ENCODE results near the gene CERS2. TPM values are rescaled to one million over a fixed set of nuclear protein-coding genes. Genes with fewer than 3 reads are reported as not detected.

CERS2 gene
- total RNA-seq, 1 donor from 2014 or later, result 223 TPM

- Mint-ChIP-seq H3K9me3 (ENCODE audit: low read depth) (no peaks in the 10 kb centered on the region), H3K4me1 (ENCODE audit: low read depth) (peaks cover 61% of the 10 kb centered on the region), H3K36me3 (ENCODE audit: low read depth) (peaks cover 8% of the 10 kb centered on the region), H3K27me3 (ENCODE audit: low read depth) (no peaks in the 10 kb centered on the region), H3K4me3 (ENCODE audit: unreplicated experiment) (peak within 1 kb of the TSS; percentile 96), H3K27ac (ENCODE audit: unreplicated experiment) (peak within 1 kb of the TSS; percentile 96)
- peak; percentile 74 for TF ChIP-seq CTCF (IDR thresholded peaks at IDR 0.05)
- DNase-seq (ENCODE audit: low spot score), result no peak
These were observed 31.9 kb upstream of the CERS2 start, which contains the start of gene MINDY1 for GRCh38 chr1:151006327-151007052. TSS of gene MINDY1 (minus strand) at chr1:151006902. CDS start at chr1:151002617, 4,285 bp downstream.

DNA sequence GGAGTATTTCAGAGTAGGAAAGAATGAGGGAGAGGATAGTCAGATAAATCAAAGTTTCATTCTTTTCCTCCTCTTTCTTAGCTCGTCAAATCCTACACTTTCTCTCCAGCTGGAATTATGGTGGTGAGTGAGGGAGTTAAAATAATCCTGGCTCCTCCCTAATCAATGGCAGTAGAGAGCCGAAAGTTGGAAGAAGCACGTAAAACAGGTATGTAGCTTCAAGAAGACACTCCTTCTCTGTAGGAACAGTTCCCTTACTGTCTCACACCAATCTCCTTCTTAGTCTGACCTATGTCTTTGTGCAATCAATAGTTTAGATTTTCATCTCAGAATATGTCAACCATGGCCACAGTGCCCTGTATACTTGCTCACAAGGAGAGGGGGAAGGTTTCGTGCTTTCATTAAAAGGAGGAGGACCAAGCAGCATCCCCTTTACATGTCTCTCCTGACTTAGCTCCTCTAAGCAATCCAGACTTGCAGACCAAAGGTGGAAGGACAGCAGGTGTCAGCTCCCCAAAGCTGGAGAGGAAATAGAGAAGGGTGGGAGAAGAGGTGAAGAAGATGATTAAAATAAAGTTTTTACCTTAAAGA is 31.2 kb upstream of the CERS2 start:
- no peaks in the 10 kb centered on the region for H3K9me3 Mint-ChIP-seq (ENCODE audit: low read depth)
- no peaks in the 10 kb centered on the region for H3K27me3 Mint-ChIP-seq (ENCODE audit: low read depth)
- H3K4me1 Mint-ChIP-seq (ENCODE audit: low read depth), result peaks cover 55% of the 10 kb centered on the region
- DNase-seq (ENCODE audit: low spot score), result no peak
- no peak for TF ChIP-seq CTCF (IDR thresholded peaks at IDR 0.05)
- peak overlapping the region; percentile 96 for H3K27ac Mint-ChIP-seq (ENCODE audit: unreplicated experiment)
- H3K4me3 Mint-ChIP-seq (ENCODE audit: unreplicated experiment), result peak overlapping the region; percentile 96
- peaks cover 10% of the 10 kb centered on the region for H3K36me3 Mint-ChIP-seq (ENCODE audit: low read depth)

DNA sequence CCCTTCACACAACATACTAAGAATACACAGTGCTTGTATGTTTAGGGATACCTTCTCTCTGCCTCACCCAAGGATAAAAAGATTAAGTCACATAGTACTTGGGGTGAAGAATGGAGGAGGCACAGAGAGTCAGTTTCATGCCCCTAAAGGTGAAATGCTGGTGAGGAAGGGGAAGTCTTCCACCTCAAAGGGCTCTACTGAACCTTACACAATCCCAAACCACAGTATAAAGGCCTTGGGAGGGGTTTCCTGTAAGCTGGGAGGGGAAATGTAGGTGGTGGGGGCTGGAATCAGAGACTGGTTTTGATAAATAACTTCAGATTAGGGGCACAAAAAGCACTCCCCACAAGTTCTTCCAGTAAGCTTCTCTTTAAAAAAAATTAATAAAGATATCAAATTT is 28.5 kb upstream of the CERS2 start:
- Mint-ChIP-seq H3K9me3 (ENCODE audit: low read depth) (no peaks in the 10 kb centered on the region), H3K36me3 (ENCODE audit: low read depth) (peaks cover 10% of the 10 kb centered on the region), H3K4me1 (ENCODE audit: low read depth) (peaks cover 46% of the 10 kb centered on the region), H3K27ac (ENCODE audit: unreplicated experiment) (no peak overlapping the region), H3K27me3 (ENCODE audit: low read depth) (no peaks in the 10 kb centered on the region), H3K4me3 (ENCODE audit: unreplicated experiment) (no peak overlapping the region)
- DNase-seq (ENCODE audit: low spot score), result no peak
- no peak for TF ChIP-seq CTCF (IDR thresholded peaks at IDR 0.05)

DNA sequence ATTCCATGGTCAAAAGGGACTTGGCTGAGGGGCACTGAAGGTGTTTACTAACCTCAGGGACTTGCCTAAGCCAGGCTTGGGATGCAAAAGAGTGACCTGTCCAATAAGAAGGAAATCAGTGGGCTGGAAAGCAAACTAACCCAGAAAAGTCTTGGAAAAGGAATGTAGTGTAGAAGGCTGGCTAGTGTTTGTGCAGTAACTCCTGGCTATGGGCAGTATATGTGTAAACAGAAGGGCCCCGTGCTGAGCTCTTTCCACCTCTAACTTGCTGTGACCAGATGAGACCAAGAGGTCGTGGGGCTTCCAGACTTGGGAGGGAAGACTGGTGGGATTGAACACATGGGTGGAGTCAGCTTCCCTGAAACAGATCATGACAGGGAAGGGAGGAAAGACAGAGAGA is 28.0 kb upstream of the CERS2 start:
- DNase-seq (ENCODE audit: low spot score), result no peak
- no peak for TF ChIP-seq CTCF (IDR thresholded peaks at IDR 0.05)
- Mint-ChIP-seq H3K9me3 (ENCODE audit: low read depth) (no peaks in the 10 kb centered on the region), H3K36me3 (ENCODE audit: low read depth) (peaks cover 10% of the 10 kb centered on the region), H3K27ac (ENCODE audit: unreplicated experiment) (no peak overlapping the region), H3K4me1 (ENCODE audit: low read depth) (peaks cover 41% of the 10 kb centered on the region), H3K4me3 (ENCODE audit: unreplicated experiment) (no peak overlapping the region), H3K27me3 (ENCODE audit: low read depth) (no peaks in the 10 kb centered on the region)

- H3K27ac Mint-ChIP-seq (ENCODE audit: unreplicated experiment), result no peak overlapping the region
These were observed 27.4 kb upstream of the CERS2 start for GRCh38 chr1:151002051-151002450.

More at GRCh38 chr1:151002051-151002450, 27.4 kb upstream of the CERS2 start:
- Mint-ChIP-seq H3K27me3 (ENCODE audit: low read depth) (no peaks in the 10 kb centered on the region), H3K36me3 (ENCODE audit: low read depth) (peaks cover 12% of the 10 kb centered on the region), H3K4me1 (ENCODE audit: low read depth) (peaks cover 35% of the 10 kb centered on the region), H3K4me3 (ENCODE audit: unreplicated experiment) (no peak overlapping the region), H3K9me3 (ENCODE audit: low read depth) (no peaks in the 10 kb centered on the region)
- DNase-seq (ENCODE audit: low spot score), result no peak
- TF ChIP-seq CTCF (IDR thresholded peaks at IDR 0.05), result no peak
